GM21529 (cell line): ENCODE results near the gene KCND1.

ENCODE experiments used
- ATAC-seq: cut with Tn5 transposase; IDR thresholded peaks from one replicate; pipeline ENCODE4 v1.9.1; 2021; ENCODE audit not compliant: unreplicated experiment

Gene KCND1

GRCh38 chrX:48939524-48940228 is 32.0 kb downstream of the KCND1 start:
- ATAC-seq: peak; percentile 26

- ATAC-seq: peak; percentile 51
These were observed 32.8 kb downstream of the KCND1 start for GRCh38 chrX:48938721-48939425.

- ATAC-seq: peak; percentile 59
These were observed 34.4 kb downstream of the KCND1 start for GRCh38 chrX:48937054-48937907.

- ATAC-seq: peak; percentile 0
These were observed 35.1 kb downstream of the KCND1 start for GRCh38 chrX:48936429-48937053.

- no peak for ATAC-seq
These were observed 36.4 kb downstream of the KCND1 start for GRCh38 chrX:48935301-48935670.

GRCh38 chrX:48934581-48935300 is 36.9 kb downstream of the KCND1 start:
- ATAC-seq: no peak

GRCh38 chrX:48933757-48934156 is 37.9 kb downstream of the KCND1 start:
- ATAC-seq: no peak

GRCh38 chrX:48927736-48928382 is 43.8 kb downstream of the KCND1 start:
- no peak for ATAC-seq

- no peak for ATAC-seq
These were observed 44.5 kb downstream of the KCND1 start for GRCh38 chrX:48927123-48927522.

- ATAC-seq: no peak
These were observed 47.4 kb downstream of the KCND1 start for GRCh38 chrX:48924270-48924669.

GRCh38 chrX:48923771-48924170 is 47.9 kb downstream of the KCND1 start:
- no peak for ATAC-seq

- ATAC-seq: no peak
These were observed 50.9 kb downstream of the KCND1 start for GRCh38 chrX:48920718-48921104.

GRCh38 chrX:48919947-48920717 is 51.5 kb downstream of the KCND1 start:
- no peak for ATAC-seq

- no peak for ATAC-seq
These were observed 52.2 kb downstream of the KCND1 start for GRCh38 chrX:48919360-48919841.

GRCh38 chrX:48918643-48919340 is 52.9 kb downstream of the KCND1 start, which contains the start of gene PIM2:
TSS of gene PIM2 (minus strand) at chrX:48919024. CDS start at chrX:48918834, 190 bp downstream.
- peak; percentile 70 for ATAC-seq

- no peak for ATAC-seq
These were observed 53.4 kb downstream of the KCND1 start for GRCh38 chrX:48918301-48918642.

GRCh38 chrX:48917139-48918001 is 54.3 kb downstream of the KCND1 start:
- ATAC-seq: peak; percentile 33
